OCI-LY1 (cell line): Measurements from ENCODE around the gene SRP72.

Source experiments
- H2AFZ ChIP-seq: fragments of 200-600 bp; sonication (generic), shearing (Covaris generic); 2 replicates; pipeline ENCODE4 v1.6.0; 2014; ENCODE audit warnings: antibody characterized with exemption, mild to moderate bottlenecking, low read length
- H3F3A ChIP-seq: fragments of 200-600 bp; sonication (generic), shearing (Covaris generic); 2 replicates; pipeline ENCODE4 v1.6.0; 2014; ENCODE audit warnings: mild to moderate bottlenecking, antibody characterized with exemption, low read length, moderate library complexity; ENCODE audit not compliant: insufficient read depth
- H3K27ac ChIP-seq: fragments of 200-600 bp; sonication (generic); 2 replicates; pipeline ENCODE4 v1.5.1; 2014; ENCODE audit warnings: low read length, mixed run types, mild to moderate bottlenecking, low read depth; ENCODE audit not compliant: poor library complexity, severe bottlenecking
- H3K27me3 ChIP-seq: fragments of 200-600 bp; sonication (generic); 2 replicates; pipeline ENCODE4 v1.6.0; 2014; ENCODE audit warnings: antibody characterized with exemption, mild to moderate bottlenecking, low read length, moderate library complexity; ENCODE audit not compliant: insufficient read depth
- H3K36me3 ChIP-seq: fragments of 200-600 bp; sonication (generic); 2 replicates; pipeline ENCODE4 v1.6.1; 2014; ENCODE audit warnings: mild to moderate bottlenecking, antibody characterized with exemption, low read length, moderate library complexity, mixed read lengths; ENCODE audit not compliant: insufficient read depth
- H3K4me1 ChIP-seq: fragments of 200-600 bp; sonication (generic); 2 replicates; pipeline ENCODE4 v1.5.1; 2014; ENCODE audit warnings: mild to moderate bottlenecking, low read length, moderate library complexity; ENCODE audit not compliant: insufficient read depth, severe bottlenecking
- H3K4me2 ChIP-seq: fragments of 200-600 bp; sonication (generic), shearing (Covaris generic); 2 replicates; pipeline ENCODE4 v1.6.1; 2014; ENCODE audit warnings: low read length
- H3K4me3 ChIP-seq: fragments of 200-600 bp; sonication (generic); 2 replicates; pipeline ENCODE4 v1.5.1; 2014; ENCODE audit warnings: low read length, low read depth, mild to moderate bottlenecking, mixed read lengths; ENCODE audit not compliant: poor library complexity, severe bottlenecking
- H3K79me2 ChIP-seq: fragments of 200-600 bp; shearing (Covaris generic); 2 replicates; pipeline ENCODE4 v1.6.1; 2016; ENCODE audit warnings: mixed run types, low read length, mixed read lengths; ENCODE audit not compliant: insufficient read depth
- H3K9ac ChIP-seq: fragments of 200-600 bp; sonication (generic), shearing (Covaris generic); 2 replicates; pipeline ENCODE4 v1.6.1; 2014; ENCODE audit warnings: mild to moderate bottlenecking, low read length, mixed read lengths
- H3K9me2 ChIP-seq: fragments of 200-600 bp; sonication (generic), shearing (Covaris generic); 2 replicates; pipeline ENCODE4 v1.6.1; 2014; ENCODE audit warnings: low read depth, mild to moderate bottlenecking, low read length, mixed read lengths
- H3K9me3 ChIP-seq: fragments of 200-600 bp; shearing (Covaris generic); 2 replicates; pipeline ENCODE4 v1.6.1; 2014; ENCODE audit warnings: low read length, mixed read lengths
- H4K20me1 ChIP-seq: fragments of 200-600 bp; sonication (generic), shearing (Covaris generic); 2 replicates; pipeline ENCODE4 v1.6.0; 2016; ENCODE audit warnings: mild to moderate bottlenecking, low read length; ENCODE audit not compliant: insufficient read depth
- EZH2 ChIP-seq: fragments of 200-600 bp; sonication (generic), shearing (Covaris generic); IDR thresholded peaks from 2 replicates; pipeline ENCODE4 v1.8.0; 2017; ENCODE audit warnings: borderline replicate concordance, mixed run types, mild to moderate bottlenecking, antibody characterized with exemption, low read length, moderate library complexity, mixed read lengths
- TF ChIP-seq, protein P1 (sequence below): fragments of 200-600 bp; sonication (generic), shearing (Covaris generic); IDR thresholded peaks from 2 replicates; pipeline ENCODE4 v1.5.1; 2017; ENCODE audit warnings: mild to moderate bottlenecking, antibody characterized with exemption, low read length, moderate library complexity, mixed read lengths

Gene SRP72

DNA sequence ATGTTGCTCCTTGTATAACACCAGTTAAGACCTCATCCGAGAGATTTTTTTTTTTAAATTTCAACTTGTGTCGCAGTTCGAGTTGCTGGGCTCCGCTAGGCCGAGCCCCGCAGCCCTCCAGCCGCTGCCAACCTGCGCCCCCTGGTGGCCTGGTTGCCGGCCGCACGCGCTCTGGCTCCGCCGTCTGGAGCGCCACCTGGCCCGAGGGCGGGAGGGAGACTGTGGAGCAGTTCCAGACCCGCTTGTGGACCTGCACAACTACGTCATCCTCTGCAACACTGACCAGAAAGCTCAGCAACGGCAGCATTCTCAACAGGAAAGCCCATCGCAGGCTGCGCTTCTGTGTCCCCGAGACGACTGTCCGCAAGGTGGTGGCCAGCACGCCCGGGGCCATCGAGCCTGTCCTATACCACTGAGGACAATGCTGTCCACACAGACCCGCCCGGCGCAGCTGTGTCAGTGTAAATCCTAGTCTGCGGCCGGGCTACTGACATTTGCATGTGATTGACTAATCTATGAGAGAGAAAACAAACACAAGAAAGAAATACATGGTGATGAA, 77.2 kb downstream of the SRP72 start:
- no peak overlapping the region for H3K27ac ChIP-seq
- no peaks in the 10 kb centered on the region for H3K9me2 ChIP-seq
- H3K79me2 ChIP-seq = no peaks in the 10 kb centered on the region
- H3K4me3 ChIP-seq = peak overlapping the region; percentile 38
- peaks cover 3% of the 10 kb centered on the region for H3K4me1 ChIP-seq
- H2AFZ ChIP-seq = no peak overlapping the region
- H3K36me3 ChIP-seq = no peaks in the 10 kb centered on the region
- no peaks in the 10 kb centered on the region for H3K9me3 ChIP-seq
- H3K4me2 ChIP-seq = peak overlapping the region; percentile 64; the same call in 1 of the 2 replicates
- H3F3A ChIP-seq = no peaks in the 10 kb centered on the region
- H3K9ac ChIP-seq = no peak overlapping the region
- TF ChIP-seq EZH2 = no peak
- TF ChIP-seq, protein P1, sequence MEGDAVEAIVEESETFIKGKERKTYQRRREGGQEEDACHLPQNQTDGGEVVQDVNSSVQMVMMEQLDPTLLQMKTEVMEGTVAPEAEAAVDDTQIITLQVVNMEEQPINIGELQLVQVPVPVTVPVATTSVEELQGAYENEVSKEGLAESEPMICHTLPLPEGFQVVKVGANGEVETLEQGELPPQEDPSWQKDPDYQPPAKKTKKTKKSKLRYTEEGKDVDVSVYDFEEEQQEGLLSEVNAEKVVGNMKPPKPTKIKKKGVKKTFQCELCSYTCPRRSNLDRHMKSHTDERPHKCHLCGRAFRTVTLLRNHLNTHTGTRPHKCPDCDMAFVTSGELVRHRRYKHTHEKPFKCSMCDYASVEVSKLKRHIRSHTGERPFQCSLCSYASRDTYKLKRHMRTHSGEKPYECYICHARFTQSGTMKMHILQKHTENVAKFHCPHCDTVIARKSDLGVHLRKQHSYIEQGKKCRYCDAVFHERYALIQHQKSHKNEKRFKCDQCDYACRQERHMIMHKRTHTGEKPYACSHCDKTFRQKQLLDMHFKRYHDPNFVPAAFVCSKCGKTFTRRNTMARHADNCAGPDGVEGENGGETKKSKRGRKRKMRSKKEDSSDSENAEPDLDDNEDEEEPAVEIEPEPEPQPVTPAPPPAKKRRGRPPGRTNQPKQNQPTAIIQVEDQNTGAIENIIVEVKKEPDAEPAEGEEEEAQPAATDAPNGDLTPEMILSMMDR = peak; percentile 99
- H4K20me1 ChIP-seq = no peaks in the 10 kb centered on the region
- H3K27me3 ChIP-seq = no peaks in the 10 kb centered on the region

DNA sequence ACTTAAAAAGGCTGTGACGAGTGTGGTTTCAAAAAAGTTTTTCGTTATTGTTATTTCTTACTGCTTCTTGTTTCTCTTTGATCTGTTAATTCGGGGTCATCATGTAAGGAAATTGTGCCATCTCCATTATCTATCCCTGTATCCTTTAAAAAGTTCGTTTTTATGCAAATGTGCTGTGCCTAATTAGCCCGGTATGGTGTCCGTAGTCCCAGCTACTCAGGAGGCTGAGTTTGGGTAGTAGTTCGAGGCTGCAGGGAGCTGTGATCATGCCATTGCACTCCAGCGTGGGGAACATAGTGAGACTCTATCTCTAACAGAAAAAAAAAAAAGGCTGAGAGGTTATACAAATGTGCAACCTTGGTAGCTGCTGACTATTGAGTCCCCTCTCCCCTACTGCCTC, 83.2 kb downstream of the SRP72 start:
- Histone ChIP-seq H4K20me1 (no peaks in the 10 kb centered on the region), H3K4me3 (no peak overlapping the region), H2AFZ (no peak overlapping the region), H3K27ac (no peak overlapping the region), H3F3A (no peaks in the 10 kb centered on the region), H3K79me2 (no peaks in the 10 kb centered on the region), H3K4me1 (no peaks in the 10 kb centered on the region), H3K27me3 (no peaks in the 10 kb centered on the region), H3K9me3 (no peaks in the 10 kb centered on the region), H3K36me3 (no peaks in the 10 kb centered on the region), H3K9ac (no peak overlapping the region), H3K9me2 (no peaks in the 10 kb centered on the region), H3K4me2 (no peak overlapping the region)
- TF ChIP-seq, protein P1 = no peak
- TF ChIP-seq EZH2 = no peak

DNA sequence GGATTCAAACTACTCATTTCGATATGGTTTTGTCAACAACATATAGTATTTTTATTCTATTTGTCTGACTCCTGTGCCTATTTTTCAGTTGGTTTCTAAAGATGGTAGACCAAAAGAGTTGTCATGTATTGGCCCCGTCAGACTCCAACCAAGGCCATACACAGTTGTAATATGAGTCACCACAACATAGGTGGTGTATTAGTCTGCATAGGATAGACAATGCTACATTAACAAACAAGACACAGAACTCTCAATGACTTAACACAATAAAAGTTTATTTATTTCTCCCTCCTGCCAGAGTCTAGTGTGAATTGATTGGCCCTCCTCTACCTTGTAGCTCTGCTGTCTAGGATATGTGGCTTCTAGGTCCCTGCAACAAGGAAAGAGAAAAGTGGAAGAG, 84.1 kb downstream of the SRP72 start:
- Histone ChIP-seq H3K4me2 (no peak overlapping the region), H3K79me2 (no peaks in the 10 kb centered on the region), H3K9ac (no peak overlapping the region), H3K4me3 (no peak overlapping the region), H3K4me1 (no peaks in the 10 kb centered on the region), H3K36me3 (no peaks in the 10 kb centered on the region), H3F3A (no peaks in the 10 kb centered on the region), H2AFZ (no peak overlapping the region), H3K9me3 (no peaks in the 10 kb centered on the region), H3K27ac (no peak overlapping the region), H3K27me3 (no peaks in the 10 kb centered on the region), H3K9me2 (no peaks in the 10 kb centered on the region), H4K20me1 (no peaks in the 10 kb centered on the region)
- TF ChIP-seq, protein P1 = no peak
- TF ChIP-seq EZH2 = no peak
